ENCODE data around the gene BMP6.

The BMP6 gene

GRCh38 chr6:7907159-7907558 is 181.3 kb downstream of the BMP6 start:
- no peak for TF ChIP-seq TAF1 (IDR thresholded peaks at IDR 0.05; ENCODE audit: borderline replicate concordance, insufficient read depth, low read length)

DNA sequence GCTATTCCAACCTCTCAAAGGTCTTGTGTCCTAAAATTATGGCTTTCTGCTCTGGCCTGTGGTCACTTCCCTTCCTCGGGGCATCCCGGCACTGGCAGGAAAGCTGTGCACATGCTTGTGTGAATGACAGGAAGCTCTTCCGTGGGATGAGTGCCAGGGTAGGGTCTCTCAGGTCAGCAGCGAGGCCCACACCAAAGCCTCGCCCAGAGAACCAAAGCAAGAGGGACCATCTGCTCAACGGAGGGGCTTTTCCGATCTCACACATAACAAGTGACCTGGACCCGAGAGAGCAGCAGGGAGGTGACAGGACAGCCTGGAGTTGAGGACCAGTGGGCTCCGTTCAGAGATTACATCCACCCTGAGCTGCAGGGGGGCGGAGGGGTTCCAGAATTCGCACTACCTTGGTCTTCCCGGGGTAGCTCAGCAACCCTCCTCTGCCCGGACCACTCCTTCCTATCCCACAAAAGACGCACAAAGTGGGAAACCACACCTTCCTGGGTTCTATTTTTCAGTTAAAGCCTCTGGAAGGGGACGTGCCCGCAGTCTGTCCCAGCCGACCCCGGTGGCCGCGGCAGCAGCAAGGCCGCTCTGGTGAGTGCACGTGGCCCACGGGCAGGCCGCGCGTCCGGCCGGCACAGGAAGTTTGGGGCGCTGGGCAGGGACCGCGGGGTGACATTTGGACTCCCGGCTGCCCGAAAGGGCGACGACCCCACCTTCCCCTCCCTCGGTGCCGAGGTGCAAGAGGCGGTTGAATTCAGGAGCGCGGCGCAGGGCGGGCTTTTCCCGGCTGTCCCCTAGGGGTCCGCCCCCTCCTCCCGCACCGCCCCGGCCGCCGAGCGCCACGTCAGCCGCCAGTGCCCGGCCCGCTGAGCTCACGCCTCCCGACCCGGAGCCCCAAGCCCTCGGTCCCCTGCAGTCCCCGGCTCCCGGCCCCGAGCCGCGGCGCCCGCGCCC is 183.7 kb downstream of the BMP6 start:
- TF ChIP-seq REST (IDR thresholded peaks at IDR 0.05; ENCODE audit: insufficient read depth in 1 of 2, low read depth in 2 of 2, low read length in 2 of 2), result 0 out of 4 replicates have a peak, but pooled peaks of 1 of the 2 experiments have one; percentile 5
- TF ChIP-seq FOXP2 (optimal IDR thresholded peaks at IDR 0.05; ENCODE audit: borderline replicate concordance, extremely low read depth, extremely low read length, insufficient read depth), result no peak
- peak; percentile 85; the same call in 1 of the 2 replicates for TF ChIP-seq SIN3A (IDR thresholded peaks at IDR 0.05; ENCODE audit: borderline replicate concordance, insufficient read depth, low read length)

GRCh38 chr6:7910298-7910653 is 184.4 kb downstream of the BMP6 start:
- TF ChIP-seq REST (IDR thresholded peaks at IDR 0.05; ENCODE audit: insufficient read depth in 1 of 2, low read depth in 2 of 2, low read length in 2 of 2) (no peak), FOXP2 (optimal IDR thresholded peaks at IDR 0.05; ENCODE audit: borderline replicate concordance, extremely low read depth, extremely low read length, insufficient read depth) (no peak), SIN3A (IDR thresholded peaks at IDR 0.05; ENCODE audit: borderline replicate concordance, insufficient read depth, low read length) (no peak), POLR2AphosphoS5 (IDR thresholded peaks at IDR 0.05; ENCODE audit: low read depth, low read length) (no peak), TAF1 (IDR thresholded peaks at IDR 0.05; ENCODE audit: borderline replicate concordance, insufficient read depth, low read length) (no peak)

DNA sequence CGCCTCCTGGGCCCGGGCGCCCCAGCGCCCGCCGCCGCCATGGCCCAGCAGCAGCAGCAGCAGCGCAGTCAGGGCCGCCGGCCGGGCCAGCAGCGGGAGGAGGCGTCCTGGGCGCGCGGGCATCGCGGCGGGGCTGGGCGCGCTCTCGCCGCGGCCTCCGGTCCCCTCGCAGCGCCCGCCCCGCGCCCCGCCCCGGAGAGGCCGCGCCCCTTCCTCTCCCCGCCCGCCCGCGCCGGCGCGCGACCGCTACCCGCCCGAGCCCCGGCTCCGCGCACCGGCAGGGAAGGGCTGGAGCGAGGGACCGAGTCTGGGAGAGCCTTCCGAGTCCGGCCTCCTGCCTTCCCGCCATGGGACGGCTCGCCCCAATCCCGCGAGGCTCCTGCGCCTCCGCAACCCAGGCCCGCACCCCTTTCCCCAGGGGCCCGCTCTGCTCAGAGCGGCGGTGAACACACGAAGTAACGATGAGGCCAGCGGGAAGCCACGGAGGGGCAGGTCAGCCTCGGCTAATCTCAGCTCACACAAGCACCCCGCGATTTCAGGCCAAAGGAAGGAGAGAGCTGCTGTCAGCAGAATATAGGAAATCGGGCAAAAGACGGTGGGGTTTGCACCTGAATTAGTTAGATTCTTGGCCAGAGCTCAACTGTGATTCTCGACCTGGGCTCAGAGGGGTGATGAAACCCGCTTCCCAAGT is 184.9 kb downstream of the BMP6 start, which contains the start of gene TXNDC5:
TSS of gene TXNDC5 (minus strand) at position 135 of the 691 bp plus-strand sequence. CDS start at position 123, 12 bp downstream.
- peak; percentile 72 for TF ChIP-seq FOXP2 (optimal IDR thresholded peaks at IDR 0.05; ENCODE audit: borderline replicate concordance, extremely low read depth, extremely low read length, insufficient read depth)
- peak; percentile 69; the same call in 1 of the 2 replicates for TF ChIP-seq POLR2AphosphoS5 (IDR thresholded peaks at IDR 0.05; ENCODE audit: low read depth, low read length)
- no peak for TF ChIP-seq REST (IDR thresholded peaks at IDR 0.05; ENCODE audit: insufficient read depth in 1 of 2, low read depth in 2 of 2, low read length in 2 of 2)
- TF ChIP-seq SIN3A (IDR thresholded peaks at IDR 0.05; ENCODE audit: borderline replicate concordance, insufficient read depth, low read length), result 0 out of 2 replicates have a peak, but pooled peaks have one; percentile 21
- TF ChIP-seq TAF1 (IDR thresholded peaks at IDR 0.05; ENCODE audit: borderline replicate concordance, insufficient read depth, low read length), result peak; percentile 72; the same call in 1 of the 2 replicates

- no peak for TF ChIP-seq FOXP2 (optimal IDR thresholded peaks at IDR 0.05; ENCODE audit: borderline replicate concordance, extremely low read depth, extremely low read length, insufficient read depth)
- no peak for TF ChIP-seq SIN3A (IDR thresholded peaks at IDR 0.05; ENCODE audit: borderline replicate concordance, insufficient read depth, low read length)
- no peak for TF ChIP-seq TAF1 (IDR thresholded peaks at IDR 0.05; ENCODE audit: borderline replicate concordance, insufficient read depth, low read length)
- no peak for TF ChIP-seq REST (IDR thresholded peaks at IDR 0.05; ENCODE audit: insufficient read depth in 1 of 2, low read depth in 2 of 2, low read length in 2 of 2)
- TF ChIP-seq POLR2AphosphoS5 (IDR thresholded peaks at IDR 0.05; ENCODE audit: low read depth, low read length), result no peak
Observed at GRCh38 chr6:7911345-7911725, 185.4 kb downstream of the BMP6 start.
